H9 (cell line): ENCODE results near the gene PRR23E. TPM values are rescaled to one million over a fixed set of nuclear protein-coding genes. Genes with fewer than 3 reads are reported as not detected.

Experiments
- DNase-seq: peaks from one replicate; pipeline ENCODE4 v3.0.0-alpha.2; 2017
- H2AFZ ChIP-seq: one replicate; pipeline ENCODE4 v1.6.1; 2013; ENCODE audit warnings: mild to moderate bottlenecking, low read length, control low read depth, moderate library complexity
- H2AK5ac ChIP-seq: 2 replicates; pipeline ENCODE4 v1.6.1; 2013; ENCODE audit warnings: low read length, control low read depth, mixed read lengths; ENCODE audit not compliant: insufficient read length
- H2BK120ac ChIP-seq: one replicate; pipeline ENCODE4 v1.6.1; 2013; ENCODE audit warnings: low read depth, mild to moderate bottlenecking, low read length, control low read depth, inconsistent platforms; ENCODE audit not compliant: poor library complexity, severe bottlenecking
- H2BK12ac ChIP-seq: 2 replicates; pipeline ENCODE4 v1.6.1; 2013; ENCODE audit warnings: low read length, control low read depth, mixed read lengths, low read depth; ENCODE audit not compliant: insufficient read length
- H2BK15ac ChIP-seq: 2 replicates; pipeline ENCODE4 v1.6.1; 2013; ENCODE audit warnings: low read depth, low read length, control low read depth
- H2BK20ac ChIP-seq: one replicate; pipeline ENCODE4 v1.6.1; 2013; ENCODE audit warnings: low read depth, mild to moderate bottlenecking, low read length, control low read depth, inconsistent platforms; ENCODE audit not compliant: poor library complexity, severe bottlenecking
- H2BK5ac ChIP-seq: 2 replicates; pipeline ENCODE4 v1.6.1; 2013; ENCODE audit warnings: low read length, control low read depth, mixed read lengths; ENCODE audit not compliant: insufficient read length
- H3K14ac ChIP-seq: 2 replicates; pipeline ENCODE4 v1.6.1; 2013; ENCODE audit warnings: low read length, control low read depth; ENCODE audit not compliant: insufficient read depth
- H3K18ac ChIP-seq: 2 replicates; pipeline ENCODE4 v1.6.1; 2013; ENCODE audit warnings: low read depth, mild to moderate bottlenecking, mixed read lengths, low read length, control low read depth; ENCODE audit not compliant: insufficient read length
- H3K23ac ChIP-seq: 2 replicates; pipeline ENCODE4 v1.6.1; 2013; ENCODE audit warnings: low read length, control low read depth, mixed read lengths, low read depth; ENCODE audit not compliant: insufficient read length
- H3K23me2 ChIP-seq: 2 replicates; pipeline ENCODE4 v1.6.1; 2013; ENCODE audit warnings: low read depth, mild to moderate bottlenecking, mixed read lengths, low read length, control low read depth; ENCODE audit not compliant: insufficient read length, poor library complexity, severe bottlenecking
- H3K27ac ChIP-seq: 2 replicates; pipeline ENCODE4 v1.5.1; 2013; ENCODE audit warnings: low read length, control low read depth, mixed read lengths, low read depth; ENCODE audit not compliant: insufficient read length
- H3K27me3 ChIP-seq: 2 replicates; pipeline ENCODE4 v1.6.1; 2013; ENCODE audit warnings: low read length, control low read depth, inconsistent platforms; ENCODE audit not compliant: insufficient read depth
- H3K4ac ChIP-seq: 2 replicates; pipeline ENCODE4 v1.6.1; 2013; ENCODE audit warnings: low read depth, mild to moderate bottlenecking, control low read depth, inconsistent platforms, low read length, moderate library complexity
- H3K4me1 ChIP-seq: 2 replicates; pipeline ENCODE4 v1.6.1; 2013; ENCODE audit warnings: low read length, control low read depth, inconsistent platforms; ENCODE audit not compliant: insufficient read depth
- H3K4me2 ChIP-seq: 2 replicates; pipeline ENCODE4 v1.6.1; 2013; ENCODE audit warnings: low read length, control low read depth, mixed read lengths; ENCODE audit not compliant: insufficient read length, insufficient read depth
- H3K56ac ChIP-seq: 2 replicates; pipeline ENCODE4 v1.6.1; 2013; ENCODE audit warnings: low read depth, mild to moderate bottlenecking, mixed read lengths, low read length, control low read depth; ENCODE audit not compliant: insufficient read length
- H3K79me1 ChIP-seq: 2 replicates; pipeline ENCODE4 v1.6.1; 2013; ENCODE audit warnings: low read depth, mild to moderate bottlenecking, moderate library complexity, low read length, control low read depth, inconsistent platforms; ENCODE audit not compliant: insufficient read depth, poor library complexity, severe bottlenecking
- H3K79me2 ChIP-seq: 2 replicates; pipeline ENCODE4 v1.6.1; 2013; ENCODE audit warnings: low read length, control low read depth, inconsistent platforms; ENCODE audit not compliant: insufficient read depth
- H3K9ac ChIP-seq: 2 replicates; pipeline ENCODE4 v1.6.1; 2013; ENCODE audit warnings: low read length, control low read depth, mixed read lengths; ENCODE audit not compliant: insufficient read length; ENCODE audit errors: extremely low read depth
- H3K9me3 ChIP-seq: one replicate; pipeline ENCODE4 v1.6.1; 2013; ENCODE audit warnings: low read depth, low read length, inconsistent platforms; ENCODE audit not compliant: control insufficient read depth
- H3T11ph ChIP-seq: one replicate; pipeline ENCODE4 v1.6.1; 2013; ENCODE audit warnings: mild to moderate bottlenecking, low read length, control low read depth, inconsistent platforms
- H4K20me1 ChIP-seq: one replicate; pipeline ENCODE4 v1.6.1; 2013; ENCODE audit not compliant: control insufficient read depth, insufficient read length, insufficient read depth
- H4K5ac ChIP-seq: 2 replicates; pipeline ENCODE4 v1.6.1; 2013; ENCODE audit warnings: low read depth, mild to moderate bottlenecking, mixed read lengths, low read length, control low read depth; ENCODE audit not compliant: insufficient read length
- H4K8ac ChIP-seq: replicated peaks from 2 replicates; pipeline ENCODE4 v1.6.1; 2013; ENCODE audit warnings: low read length, control low read depth, mixed read lengths, low read depth; ENCODE audit not compliant: insufficient read length
- H4K91ac ChIP-seq: 2 replicates; pipeline ENCODE4 v1.6.1; 2013; ENCODE audit warnings: low read depth, mild to moderate bottlenecking, moderate library complexity, mixed read lengths, low read length, control low read depth; ENCODE audit not compliant: insufficient read length
- H3K27ac Mint-ChIP-seq, 3 experiments: 2 replicates in 2 of 3; 3 replicates in 1 of 3; pipeline ENCODE4 v1.8.0; 2020 to 2021; ENCODE audit warnings: mixed read lengths in 3 of 3, mild to moderate bottlenecking in 1 of 3, moderate library complexity in 1 of 3
- H3K27me3 Mint-ChIP-seq: 2 replicates; pipeline ENCODE4 v1.8.0; 2021; ENCODE audit warnings: low read depth, mild to moderate bottlenecking, moderate library complexity, mixed read lengths
- H3K36me3 Mint-ChIP-seq, 3 experiments: 2 replicates in 2 of 3; 3 replicates in 1 of 3; pipeline ENCODE4 v1.8.0; 2020 to 2021; ENCODE audit warnings: low read depth in 3 of 3, mixed read lengths in 3 of 3; ENCODE audit not compliant: insufficient read depth in 1 of 3
- H3K4me1 Mint-ChIP-seq, 2 experiments: 2 replicates each; pipeline ENCODE4 v1.8.0; 2020; ENCODE audit warnings: mixed read lengths in 2 of 2
- H3K4me3 Mint-ChIP-seq, 2 experiments: 2 replicates in 1 of 2; 3 replicates in 1 of 2; pipeline ENCODE4 v1.8.0; 2020 to 2021; ENCODE audit warnings: mild to moderate bottlenecking in 2 of 2, mixed read lengths in 2 of 2, moderate library complexity in 1 of 2
- H3K9me3 Mint-ChIP-seq, 2 experiments: 2 replicates in 1 of 2; 3 replicates in 1 of 2; pipeline ENCODE4 v1.8.0; 2020; ENCODE audit warnings: mild to moderate bottlenecking in 2 of 2, mixed read lengths in 2 of 2, moderate library complexity in 1 of 2
- WGBS: extraction: QIAGEN DNeasy Blood & Tissue Kit; methylation state at CpG from one replicate; pipeline ENCODE4 v1.1.7; 2013; ENCODE audit warnings: missing lambda C conversion rate, low lambda C conversion rate, mixed read lengths; ENCODE audit not compliant: insufficient read length; ENCODE audit errors: extremely low coverage; 5-methylcytosine and 5-hydroxymethylcytosine counted together
- total RNA-seq: library from RNA; stranded (reverse); gene quantifications from 2 replicates; pipeline ENCODE4 v1.2.1, GENCODE V29; 2021
- TF ChIP-seq, protein P1 (sequence below): fragments of 200-600 bp; sonication (generic); conservative IDR thresholded peaks from 3 replicates; pipeline ENCODE4 v1.8.0; 2021; ENCODE audit warnings: antibody characterized with exemption, mild to moderate bottlenecking

Gene PRR23E
- total RNA-seq, 1 experiment from 2014 or later = not detected

DNA sequence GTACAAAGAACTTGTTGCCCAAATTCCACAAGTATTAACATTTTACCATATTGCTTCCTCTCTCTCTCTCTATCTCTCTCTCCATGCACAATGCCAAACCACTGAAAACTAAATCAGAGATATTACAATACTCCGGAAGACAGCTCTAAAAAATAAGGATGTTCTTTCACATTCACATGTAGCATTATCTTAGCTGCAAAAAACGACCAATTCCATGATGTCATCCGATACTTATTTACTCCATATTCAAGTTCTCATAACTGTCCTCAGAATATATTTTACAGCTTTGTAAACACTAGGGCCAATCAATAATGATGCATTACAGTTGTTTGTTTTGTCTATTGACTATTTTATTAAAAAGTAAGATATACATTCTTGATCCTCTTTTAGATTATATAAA, 7.7 kb upstream of the PRR23E start:
- TF ChIP-seq, protein P1, sequence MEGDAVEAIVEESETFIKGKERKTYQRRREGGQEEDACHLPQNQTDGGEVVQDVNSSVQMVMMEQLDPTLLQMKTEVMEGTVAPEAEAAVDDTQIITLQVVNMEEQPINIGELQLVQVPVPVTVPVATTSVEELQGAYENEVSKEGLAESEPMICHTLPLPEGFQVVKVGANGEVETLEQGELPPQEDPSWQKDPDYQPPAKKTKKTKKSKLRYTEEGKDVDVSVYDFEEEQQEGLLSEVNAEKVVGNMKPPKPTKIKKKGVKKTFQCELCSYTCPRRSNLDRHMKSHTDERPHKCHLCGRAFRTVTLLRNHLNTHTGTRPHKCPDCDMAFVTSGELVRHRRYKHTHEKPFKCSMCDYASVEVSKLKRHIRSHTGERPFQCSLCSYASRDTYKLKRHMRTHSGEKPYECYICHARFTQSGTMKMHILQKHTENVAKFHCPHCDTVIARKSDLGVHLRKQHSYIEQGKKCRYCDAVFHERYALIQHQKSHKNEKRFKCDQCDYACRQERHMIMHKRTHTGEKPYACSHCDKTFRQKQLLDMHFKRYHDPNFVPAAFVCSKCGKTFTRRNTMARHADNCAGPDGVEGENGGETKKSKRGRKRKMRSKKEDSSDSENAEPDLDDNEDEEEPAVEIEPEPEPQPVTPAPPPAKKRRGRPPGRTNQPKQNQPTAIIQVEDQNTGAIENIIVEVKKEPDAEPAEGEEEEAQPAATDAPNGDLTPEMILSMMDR = no peak
- Histone ChIP-seq H4K5ac (no peak overlapping the region), H2BK12ac (no peak overlapping the region), H2BK120ac (no peak overlapping the region), H3K9ac (no peak overlapping the region), H4K20me1 (no peaks in the 10 kb centered on the region), H3K4ac (no peak overlapping the region), H3K23ac (no peak overlapping the region), H4K8ac (no peak overlapping the region), H3K23me2 (no peaks in the 10 kb centered on the region), H3K56ac (no peak overlapping the region), H3K14ac (no peak overlapping the region), H3K18ac (no peak overlapping the region), H3K27me3 (no peaks in the 10 kb centered on the region), H2AFZ (no peak overlapping the region), H4K91ac (no peak overlapping the region), H2AK5ac (no peak overlapping the region), H2BK15ac (no peak overlapping the region), H3K4me1 (no peaks in the 10 kb centered on the region), H3K79me2 (no peaks in the 10 kb centered on the region), H3K4me2 (no peak overlapping the region), H3T11ph (no peak overlapping the region), H3K79me1 (no peaks in the 10 kb centered on the region), H3K27ac (no peak overlapping the region), H2BK20ac (no peak overlapping the region), H3K9me3 (no peaks in the 10 kb centered on the region), H2BK5ac (no peak overlapping the region)
- Mint-ChIP-seq H3K9me3 (no peaks in the 10 kb centered on the region), H3K4me1 (peaks cover 12 to 21% of the 10 kb centered on the region in 2 experiments), H3K27ac (no peak overlapping the region), H3K36me3 (no peaks in the 10 kb centered on the region), H3K27me3 (no peaks in the 10 kb centered on the region; the same call in 1 of the 2 replicates), H3K4me3 (no peak overlapping the region)
- WGBS = no CpG with 5 or more reads among the region's 3 CpGs
- no peak for DNase-seq
